H9 (cell line): ENCODE results near the gene SNED1. TPM values are rescaled to one million over a fixed set of nuclear protein-coding genes. Genes with fewer than 3 reads are reported as not detected.

Source experiments
- DNase-seq: peaks from one replicate; pipeline ENCODE4 v3.0.0-alpha.2; 2017
- H2AFZ ChIP-seq: one replicate; pipeline ENCODE4 v1.6.1; 2013; ENCODE audit warnings: mild to moderate bottlenecking, low read length, control low read depth, moderate library complexity
- H2AK5ac ChIP-seq: 2 replicates; pipeline ENCODE4 v1.6.1; 2013; ENCODE audit warnings: low read length, control low read depth, mixed read lengths; ENCODE audit not compliant: insufficient read length
- H2BK120ac ChIP-seq: one replicate; pipeline ENCODE4 v1.6.1; 2013; ENCODE audit warnings: low read depth, mild to moderate bottlenecking, low read length, control low read depth, inconsistent platforms; ENCODE audit not compliant: poor library complexity, severe bottlenecking
- H2BK12ac ChIP-seq: 2 replicates; pipeline ENCODE4 v1.6.1; 2013; ENCODE audit warnings: low read length, control low read depth, mixed read lengths, low read depth; ENCODE audit not compliant: insufficient read length
- H2BK15ac ChIP-seq: 2 replicates; pipeline ENCODE4 v1.6.1; 2013; ENCODE audit warnings: low read depth, low read length, control low read depth
- H2BK20ac ChIP-seq: one replicate; pipeline ENCODE4 v1.6.1; 2013; ENCODE audit warnings: low read depth, mild to moderate bottlenecking, low read length, control low read depth, inconsistent platforms; ENCODE audit not compliant: poor library complexity, severe bottlenecking
- H2BK5ac ChIP-seq: 2 replicates; pipeline ENCODE4 v1.6.1; 2013; ENCODE audit warnings: low read length, control low read depth, mixed read lengths; ENCODE audit not compliant: insufficient read length
- H3K14ac ChIP-seq: 2 replicates; pipeline ENCODE4 v1.6.1; 2013; ENCODE audit warnings: low read length, control low read depth; ENCODE audit not compliant: insufficient read depth
- H3K18ac ChIP-seq: 2 replicates; pipeline ENCODE4 v1.6.1; 2013; ENCODE audit warnings: low read depth, mild to moderate bottlenecking, mixed read lengths, low read length, control low read depth; ENCODE audit not compliant: insufficient read length
- H3K23ac ChIP-seq: 2 replicates; pipeline ENCODE4 v1.6.1; 2013; ENCODE audit warnings: low read length, control low read depth, mixed read lengths, low read depth; ENCODE audit not compliant: insufficient read length
- H3K23me2 ChIP-seq: 2 replicates; pipeline ENCODE4 v1.6.1; 2013; ENCODE audit warnings: low read depth, mild to moderate bottlenecking, mixed read lengths, low read length, control low read depth; ENCODE audit not compliant: insufficient read length, poor library complexity, severe bottlenecking
- H3K27ac ChIP-seq: 2 replicates; pipeline ENCODE4 v1.5.1; 2013; ENCODE audit warnings: low read length, control low read depth, mixed read lengths, low read depth; ENCODE audit not compliant: insufficient read length
- H3K27me3 ChIP-seq: 2 replicates; pipeline ENCODE4 v1.6.1; 2013; ENCODE audit warnings: low read length, control low read depth, inconsistent platforms; ENCODE audit not compliant: insufficient read depth
- H3K4ac ChIP-seq: 2 replicates; pipeline ENCODE4 v1.6.1; 2013; ENCODE audit warnings: low read depth, mild to moderate bottlenecking, control low read depth, inconsistent platforms, low read length, moderate library complexity
- H3K4me1 ChIP-seq: 2 replicates; pipeline ENCODE4 v1.6.1; 2013; ENCODE audit warnings: low read length, control low read depth, inconsistent platforms; ENCODE audit not compliant: insufficient read depth
- H3K4me2 ChIP-seq: 2 replicates; pipeline ENCODE4 v1.6.1; 2013; ENCODE audit warnings: low read length, control low read depth, mixed read lengths; ENCODE audit not compliant: insufficient read length, insufficient read depth
- H3K56ac ChIP-seq: 2 replicates; pipeline ENCODE4 v1.6.1; 2013; ENCODE audit warnings: low read depth, mild to moderate bottlenecking, mixed read lengths, low read length, control low read depth; ENCODE audit not compliant: insufficient read length
- H3K79me1 ChIP-seq: 2 replicates; pipeline ENCODE4 v1.6.1; 2013; ENCODE audit warnings: low read depth, mild to moderate bottlenecking, moderate library complexity, low read length, control low read depth, inconsistent platforms; ENCODE audit not compliant: insufficient read depth, poor library complexity, severe bottlenecking
- H3K79me2 ChIP-seq: 2 replicates; pipeline ENCODE4 v1.6.1; 2013; ENCODE audit warnings: low read length, control low read depth, inconsistent platforms; ENCODE audit not compliant: insufficient read depth
- H3K9ac ChIP-seq: 2 replicates; pipeline ENCODE4 v1.6.1; 2013; ENCODE audit warnings: low read length, control low read depth, mixed read lengths; ENCODE audit not compliant: insufficient read length; ENCODE audit errors: extremely low read depth
- H3K9me3 ChIP-seq: one replicate; pipeline ENCODE4 v1.6.1; 2013; ENCODE audit warnings: low read depth, low read length, inconsistent platforms; ENCODE audit not compliant: control insufficient read depth
- H3T11ph ChIP-seq: one replicate; pipeline ENCODE4 v1.6.1; 2013; ENCODE audit warnings: mild to moderate bottlenecking, low read length, control low read depth, inconsistent platforms
- H4K20me1 ChIP-seq: one replicate; pipeline ENCODE4 v1.6.1; 2013; ENCODE audit not compliant: control insufficient read depth, insufficient read length, insufficient read depth
- H4K5ac ChIP-seq: 2 replicates; pipeline ENCODE4 v1.6.1; 2013; ENCODE audit warnings: low read depth, mild to moderate bottlenecking, mixed read lengths, low read length, control low read depth; ENCODE audit not compliant: insufficient read length
- H4K8ac ChIP-seq: replicated peaks from 2 replicates; pipeline ENCODE4 v1.6.1; 2013; ENCODE audit warnings: low read length, control low read depth, mixed read lengths, low read depth; ENCODE audit not compliant: insufficient read length
- H4K91ac ChIP-seq: 2 replicates; pipeline ENCODE4 v1.6.1; 2013; ENCODE audit warnings: low read depth, mild to moderate bottlenecking, moderate library complexity, mixed read lengths, low read length, control low read depth; ENCODE audit not compliant: insufficient read length
- H3K27ac Mint-ChIP-seq, 3 experiments: 2 replicates in 2 of 3; 3 replicates in 1 of 3; pipeline ENCODE4 v1.8.0; 2020 to 2021; ENCODE audit warnings: mixed read lengths in 3 of 3, mild to moderate bottlenecking in 1 of 3, moderate library complexity in 1 of 3
- H3K27me3 Mint-ChIP-seq: 2 replicates; pipeline ENCODE4 v1.8.0; 2021; ENCODE audit warnings: low read depth, mild to moderate bottlenecking, moderate library complexity, mixed read lengths
- H3K36me3 Mint-ChIP-seq, 3 experiments: 2 replicates in 2 of 3; 3 replicates in 1 of 3; pipeline ENCODE4 v1.8.0; 2020 to 2021; ENCODE audit warnings: low read depth in 3 of 3, mixed read lengths in 3 of 3; ENCODE audit not compliant: insufficient read depth in 1 of 3
- H3K4me1 Mint-ChIP-seq, 2 experiments: 2 replicates each; pipeline ENCODE4 v1.8.0; 2020; ENCODE audit warnings: mixed read lengths in 2 of 2
- H3K4me3 Mint-ChIP-seq, 2 experiments: 2 replicates in 1 of 2; 3 replicates in 1 of 2; pipeline ENCODE4 v1.8.0; 2020 to 2021; ENCODE audit warnings: mild to moderate bottlenecking in 2 of 2, mixed read lengths in 2 of 2, moderate library complexity in 1 of 2
- H3K9me3 Mint-ChIP-seq, 2 experiments: 2 replicates in 1 of 2; 3 replicates in 1 of 2; pipeline ENCODE4 v1.8.0; 2020; ENCODE audit warnings: mild to moderate bottlenecking in 2 of 2, mixed read lengths in 2 of 2, moderate library complexity in 1 of 2
- WGBS: extraction: QIAGEN DNeasy Blood & Tissue Kit; methylation state at CpG from one replicate; pipeline ENCODE4 v1.1.7; 2013; ENCODE audit warnings: missing lambda C conversion rate, low lambda C conversion rate, mixed read lengths; ENCODE audit not compliant: insufficient read length; ENCODE audit errors: extremely low coverage; 5-methylcytosine and 5-hydroxymethylcytosine counted together
- total RNA-seq: library from RNA; stranded (reverse); gene quantifications from 2 replicates; pipeline ENCODE4 v1.2.1, GENCODE V29; 2021
- TF ChIP-seq, protein P1 (sequence below): fragments of 200-600 bp; sonication (generic); conservative IDR thresholded peaks from 3 replicates; pipeline ENCODE4 v1.8.0; 2021; ENCODE audit warnings: antibody characterized with exemption, mild to moderate bottlenecking

Gene SNED1
- total RNA-seq, 1 experiment from 2014 or later, result 2.5 TPM

DNA sequence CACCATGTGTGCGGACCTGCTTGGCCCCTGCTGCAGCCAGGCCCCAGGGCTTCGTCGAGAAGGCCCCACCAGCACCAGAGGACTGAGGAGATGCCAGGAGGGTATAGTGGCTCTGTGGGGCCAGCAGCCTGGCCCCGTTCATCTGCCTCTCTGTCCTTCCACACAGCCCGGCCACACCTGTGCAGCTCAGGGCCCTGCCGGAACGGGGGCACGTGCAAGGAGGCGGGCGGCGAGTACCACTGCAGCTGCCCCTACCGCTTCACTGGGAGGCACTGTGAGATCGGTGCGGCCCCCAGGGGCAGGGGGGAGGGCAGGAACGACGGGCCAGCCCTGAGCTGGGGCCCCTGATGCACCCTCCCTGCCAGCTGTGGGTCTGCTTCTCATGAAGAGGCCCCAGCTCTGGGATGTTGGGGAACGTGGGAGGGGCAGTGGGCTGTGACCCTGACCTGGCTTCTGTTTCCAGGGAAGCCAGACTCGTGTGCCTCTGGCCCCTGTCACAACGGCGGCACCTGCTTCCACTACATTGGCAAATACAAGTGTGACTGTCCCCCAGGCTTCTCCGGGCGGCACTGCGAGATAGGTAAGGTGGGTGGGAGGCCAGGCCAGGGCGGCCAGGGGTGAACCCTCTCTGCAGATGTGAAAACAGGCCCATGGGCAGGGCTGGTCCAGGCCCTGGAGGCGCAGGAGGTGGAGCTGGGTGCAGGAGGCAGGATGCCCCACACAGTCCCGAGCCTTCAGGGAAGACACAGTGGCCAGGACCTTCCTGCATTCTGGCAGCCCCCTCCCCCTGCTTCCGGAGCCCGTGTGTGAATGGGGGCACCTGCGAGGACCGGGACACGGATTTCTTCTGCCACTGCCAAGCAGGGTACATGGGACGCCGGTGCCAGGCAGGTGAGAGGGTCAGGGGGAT lies 53.4 kb downstream of the SNED1 start:
- no peaks in the 10 kb centered on the region for H3K79me2 ChIP-seq
- no peaks in the 10 kb centered on the region for H3K4me1 ChIP-seq
- no peak overlapping the region for H3K4ac ChIP-seq
- TF ChIP-seq, protein P1, sequence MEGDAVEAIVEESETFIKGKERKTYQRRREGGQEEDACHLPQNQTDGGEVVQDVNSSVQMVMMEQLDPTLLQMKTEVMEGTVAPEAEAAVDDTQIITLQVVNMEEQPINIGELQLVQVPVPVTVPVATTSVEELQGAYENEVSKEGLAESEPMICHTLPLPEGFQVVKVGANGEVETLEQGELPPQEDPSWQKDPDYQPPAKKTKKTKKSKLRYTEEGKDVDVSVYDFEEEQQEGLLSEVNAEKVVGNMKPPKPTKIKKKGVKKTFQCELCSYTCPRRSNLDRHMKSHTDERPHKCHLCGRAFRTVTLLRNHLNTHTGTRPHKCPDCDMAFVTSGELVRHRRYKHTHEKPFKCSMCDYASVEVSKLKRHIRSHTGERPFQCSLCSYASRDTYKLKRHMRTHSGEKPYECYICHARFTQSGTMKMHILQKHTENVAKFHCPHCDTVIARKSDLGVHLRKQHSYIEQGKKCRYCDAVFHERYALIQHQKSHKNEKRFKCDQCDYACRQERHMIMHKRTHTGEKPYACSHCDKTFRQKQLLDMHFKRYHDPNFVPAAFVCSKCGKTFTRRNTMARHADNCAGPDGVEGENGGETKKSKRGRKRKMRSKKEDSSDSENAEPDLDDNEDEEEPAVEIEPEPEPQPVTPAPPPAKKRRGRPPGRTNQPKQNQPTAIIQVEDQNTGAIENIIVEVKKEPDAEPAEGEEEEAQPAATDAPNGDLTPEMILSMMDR, result no peak
- no peaks in the 10 kb centered on the region for H3K9me3 ChIP-seq
- H3K27me3 Mint-ChIP-seq, result peaks cover 17% of the 10 kb centered on the region
- H3K4me3 Mint-ChIP-seq, result no peak overlapping the region
- H3K14ac ChIP-seq, result no peak overlapping the region
- no peak overlapping the region for H3K27ac Mint-ChIP-seq
- H2BK12ac ChIP-seq, result no peak overlapping the region
- H2BK15ac ChIP-seq, result no peak overlapping the region
- no peak overlapping the region for H2AFZ ChIP-seq
- no peak overlapping the region for H3K4me2 ChIP-seq
- H4K91ac ChIP-seq, result no peak overlapping the region
- no peak overlapping the region for H2BK5ac ChIP-seq
- no peaks in the 10 kb centered on the region for H4K20me1 ChIP-seq
- H3K23me2 ChIP-seq, result no peaks in the 10 kb centered on the region
- no peak overlapping the region for H4K8ac ChIP-seq
- DNase-seq, result no peak
- no peak overlapping the region for H2BK20ac ChIP-seq
- no peaks in the 10 kb centered on the region for H3K79me1 ChIP-seq
- H2BK120ac ChIP-seq, result no peak overlapping the region
- H3K18ac ChIP-seq, result no peak overlapping the region
- no peak overlapping the region for H3T11ph ChIP-seq
- no peaks in the 10 kb centered on the region for H3K4me1 Mint-ChIP-seq
- H3K23ac ChIP-seq, result no peak overlapping the region
- no peaks in the 10 kb centered on the region for H3K36me3 Mint-ChIP-seq
- WGBS, result no CpG with 5 or more reads among the region's 33 CpGs
- no peaks in the 10 kb centered on the region for H3K9me3 Mint-ChIP-seq
- H2AK5ac ChIP-seq, result no peak overlapping the region
- no peaks in the 10 kb centered on the region for H3K27me3 ChIP-seq
- H3K27ac ChIP-seq, result no peak overlapping the region
- no peak overlapping the region for H4K5ac ChIP-seq
- H3K56ac ChIP-seq, result no peak overlapping the region
- H3K9ac ChIP-seq, result no peak overlapping the region
